PC-9 (cell line): ENCODE results near the gene DPH1. TPM values are rescaled to one million over a fixed set of nuclear protein-coding genes. Genes with fewer than 3 reads are reported as not detected.
A peak's percentile ranks its signal among the peaks of the same experiment; 100 is the strongest.

Experiments
- BruUV-seq: library from RNA; stranded (reverse); fragments of 400-500 nt; replicated peaks from 2 replicates; lab custom pipeline; 2021; lab: Mats Ljungman, UMichigan
- CTCF ChIA-PET: fragments of 300-600 bp; sonication (Branson Sonifier 250); formaldehyde crosslinking; loops from one replicate; lab custom pipeline; 2022; ENCODE audit warnings: antibody characterized with exemption; lab: Charles Lee
- POLR2A ChIA-PET: fragments of 300-600 bp; sonication (Branson Sonifier 250); formaldehyde crosslinking; loops from one replicate; lab custom pipeline; 2022; ENCODE audit warnings: antibody characterized with exemption; ENCODE audit not compliant: unreplicated experiment; lab: Charles Lee
- DNase-seq, 2 experiments: peaks; one replicate each; pipeline versions ENCODE4 v3.0.0 to v3.0.0-alpha.2; 2015 to 2022; ENCODE audit warnings: mixed read lengths in 1 of 2
- H2AFZ ChIP-seq: fragments of 200-600 bp; sonication (generic); 2 replicates; pipeline ENCODE4 v1.8.1; 2017; ENCODE audit warnings: antibody characterized with exemption
- H3F3A ChIP-seq: fragments of 200-600 bp; sonication (generic); 2 replicates; pipeline ENCODE4 v1.8.1; 2017; ENCODE audit warnings: antibody characterized with exemption, mild to moderate bottlenecking, low read depth; ENCODE audit not compliant: insufficient read depth
- H3K27ac ChIP-seq: fragments of 200-600 bp; sonication (generic); 2 replicates; pipeline ENCODE4 v1.6.1; 2016; ENCODE audit warnings: mixed run types
- H3K27me3 ChIP-seq: fragments of 200-600 bp; sonication (generic); 2 replicates; pipeline ENCODE4 v1.6.1; 2016; ENCODE audit warnings: low read depth, mixed run types; ENCODE audit not compliant: insufficient read depth
- H3K36me3 ChIP-seq: fragments of 200-600 bp; sonication (generic); 2 replicates; pipeline ENCODE4 v1.6.1; 2016; ENCODE audit warnings: low read depth, mixed run types
- H3K4me1 ChIP-seq: fragments of 200-600 bp; sonication (generic); replicated peaks from 2 replicates; pipeline ENCODE4 v1.6.1; 2016; ENCODE audit warnings: mixed run types; ENCODE audit not compliant: insufficient read depth
- H3K4me2 ChIP-seq: fragments of 200-600 bp; sonication (generic); 2 replicates; pipeline ENCODE4 v1.6.1; 2017; ENCODE audit warnings: mixed run types
- H3K4me3 ChIP-seq: fragments of 200-600 bp; sonication (generic); 2 replicates; pipeline ENCODE4 v1.6.1; 2016; ENCODE audit warnings: mixed run types
- H3K79me2 ChIP-seq: fragments of 200-600 bp; sonication (generic); 2 replicates; pipeline ENCODE4 v1.6.1; 2017; ENCODE audit warnings: low read depth, mixed run types
- H3K9me2 ChIP-seq: fragments of 200-600 bp; sonication (generic); 2 replicates; pipeline ENCODE4 v1.8.1; 2017; ENCODE audit warnings: mild to moderate bottlenecking; ENCODE audit not compliant: insufficient read depth
- H3K9me3 ChIP-seq: fragments of 200-600 bp; sonication (generic); 2 replicates; pipeline ENCODE4 v1.8.1; 2016; ENCODE audit warnings: low read depth; ENCODE audit not compliant: insufficient read depth
- H4K20me1 ChIP-seq: fragments of 200-600 bp; sonication (generic); 2 replicates; pipeline ENCODE4 v1.8.1; 2017; ENCODE audit not compliant: insufficient read depth
- EZH2 ChIP-seq: fragments of 200-600 bp; sonication (generic); IDR thresholded peaks from 2 replicates; pipeline ENCODE4 v1.8.0; 2017; ENCODE audit warnings: antibody characterized with exemption, low read depth
- intact Hi-C: fragments of 100-400 bp; cut with micrococcal nuclease; formaldehyde crosslinking; loops from one replicate; pipeline ENCODE4 v1.10.0; 2022; ENCODE audit not compliant: unreplicated experiment
- microRNA-seq: library from miRNA; unstranded; fragments of <30 nt; microRNA quantifications from one replicate; pipeline ENCODE4 v1.2.0, GENCODE V29; 2021; ENCODE audit warnings: borderline number of aligned reads, borderline replicate concordance
- total RNA-seq: library from RNA; stranded (reverse); gene quantifications from 2 replicates; pipeline ENCODE4 v1.2.3, GENCODE V29; 2021
- TF ChIP-seq, protein P1 (sequence below): fragments of 200-600 bp; sonication (generic); conservative IDR thresholded peaks from 2 replicates; pipeline ENCODE4 v1.6.1; 2017; ENCODE audit warnings: mixed run types, antibody characterized with exemption, mild to moderate bottlenecking, moderate library complexity

The DPH1 gene
- total RNA-seq, 1 experiment from 2014 or later: 36.7 TPM

DNA sequence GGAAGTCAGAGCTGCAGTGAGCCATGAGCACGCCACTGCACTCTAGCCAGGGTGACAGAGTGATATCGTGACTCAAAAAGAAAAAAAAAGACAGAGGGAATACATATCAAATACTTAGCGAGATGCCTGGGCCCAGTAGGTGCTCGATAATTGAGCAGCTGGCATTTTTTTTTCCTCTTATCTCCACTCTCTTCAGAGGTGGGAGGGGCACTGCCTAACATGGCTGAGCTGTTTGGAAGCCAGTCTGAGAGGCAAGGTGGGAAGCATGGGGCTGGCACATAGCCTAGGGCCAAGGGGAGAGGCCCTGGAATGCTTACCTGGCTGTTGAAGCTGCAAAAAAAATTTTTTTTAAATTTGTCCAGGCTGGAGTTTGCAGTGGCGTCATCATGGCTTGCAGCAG, 63.4 kb downstream of the DPH1 start:
- CTCF ChIA-PET: interaction anchor here (0.7 kb wide), 2 partner anchors 39 to 422 kb away, joined by 4 to 6 read pairs; no protein-coding TSS in a partner anchor
- peaks cover 17% of the 10 kb centered on the region; the same call in 1 of the 2 replicates for H3F3A ChIP-seq
- H3K4me1 ChIP-seq: peaks cover 12% of the 10 kb centered on the region
- no peak for TF ChIP-seq EZH2
- TF ChIP-seq, protein P1, sequence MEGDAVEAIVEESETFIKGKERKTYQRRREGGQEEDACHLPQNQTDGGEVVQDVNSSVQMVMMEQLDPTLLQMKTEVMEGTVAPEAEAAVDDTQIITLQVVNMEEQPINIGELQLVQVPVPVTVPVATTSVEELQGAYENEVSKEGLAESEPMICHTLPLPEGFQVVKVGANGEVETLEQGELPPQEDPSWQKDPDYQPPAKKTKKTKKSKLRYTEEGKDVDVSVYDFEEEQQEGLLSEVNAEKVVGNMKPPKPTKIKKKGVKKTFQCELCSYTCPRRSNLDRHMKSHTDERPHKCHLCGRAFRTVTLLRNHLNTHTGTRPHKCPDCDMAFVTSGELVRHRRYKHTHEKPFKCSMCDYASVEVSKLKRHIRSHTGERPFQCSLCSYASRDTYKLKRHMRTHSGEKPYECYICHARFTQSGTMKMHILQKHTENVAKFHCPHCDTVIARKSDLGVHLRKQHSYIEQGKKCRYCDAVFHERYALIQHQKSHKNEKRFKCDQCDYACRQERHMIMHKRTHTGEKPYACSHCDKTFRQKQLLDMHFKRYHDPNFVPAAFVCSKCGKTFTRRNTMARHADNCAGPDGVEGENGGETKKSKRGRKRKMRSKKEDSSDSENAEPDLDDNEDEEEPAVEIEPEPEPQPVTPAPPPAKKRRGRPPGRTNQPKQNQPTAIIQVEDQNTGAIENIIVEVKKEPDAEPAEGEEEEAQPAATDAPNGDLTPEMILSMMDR: no peak
- no peak overlapping the region for H3K4me3 ChIP-seq
- H4K20me1 ChIP-seq: no peaks in the 10 kb centered on the region
- peak; percentile 76 to 81 for DNase-seq
- no peak overlapping the region for H2AFZ ChIP-seq
- no peaks in the 10 kb centered on the region for H3K9me3 ChIP-seq
- POLR2A ChIA-PET: interaction anchor here (0.5 to 0.7 kb wide), 2 partner anchors 255 to 259 kb away, joined by 3 to 4 read pairs; no protein-coding TSS in a partner anchor
- no peak overlapping the region for H3K4me2 ChIP-seq
- peak overlapping the region; percentile 5; the same call in 1 of the 2 replicates for H3K27ac ChIP-seq
- no peaks in the 10 kb centered on the region for H3K27me3 ChIP-seq
- H3K9me2 ChIP-seq: no peaks in the 10 kb centered on the region
- no peaks in the 10 kb centered on the region for H3K79me2 ChIP-seq
- no peaks in the 10 kb centered on the region for H3K36me3 ChIP-seq
- BruUV-seq: no TSS peak
- intact Hi-C loops: no loop called here

Small RNA genes lying within 50 kb of the gene (microRNA-seq; reads per million reads assigned to microRNA genes)
- 576 reads per million, percentile 70 among the genes with 10 or more reads in this experiment for gene MIR132
- 4.7 reads per million for gene MIR212

Other genes with a start within 250 kb of the DPH1 start
- gene SMYD4, start 200.3 kb upstream of the DPH1 start, total RNA-seq: 19.0 and 23.3 TPM in 2 replicates
- gene RPA1, start 200.1 kb upstream of the DPH1 start, total RNA-seq: 201 and 212 TPM in 2 replicates
- gene RTN4RL1, start 4.8 kb upstream of the DPH1 start, total RNA-seq: 0.13 and 0.35 TPM in 2 replicates
- 34.4 and 35.4 TPM in 2 replicates for gene OVCA2, start 11.9 kb downstream of the DPH1 start, total RNA-seq
- gene HIC1, start 24.9 kb downstream of the DPH1 start, total RNA-seq: 0.63 and 1.6 TPM in 2 replicates